Mesendoderm (in vitro differentiated cells): ENCODE results near the gene MED13.

Source experiments
- DNase-seq: peaks from one replicate; pipeline ENCODE4 v3.0.0; 2013
- H2AK5ac ChIP-seq: 2 replicates; pipeline ENCODE4 v1.6.1; 2013; ENCODE audit warnings: low read length, inconsistent platforms
- H2BK120ac ChIP-seq: 2 replicates; pipeline ENCODE4 v1.6.1; 2013; ENCODE audit warnings: low read depth, mild to moderate bottlenecking, low read length, moderate library complexity, mixed read lengths
- H2BK15ac ChIP-seq: replicated peaks from 2 replicates; pipeline ENCODE4 v1.6.1; 2013; ENCODE audit warnings: low read depth, mild to moderate bottlenecking, moderate library complexity
- H2BK5ac ChIP-seq: 2 replicates; pipeline ENCODE4 v1.6.1; 2013; ENCODE audit warnings: low read length, inconsistent platforms
- H3K18ac ChIP-seq: 2 replicates; pipeline ENCODE4 v1.6.1; 2013; ENCODE audit warnings: mild to moderate bottlenecking, low read length, mixed read lengths
- H3K23ac ChIP-seq: one replicate; pipeline ENCODE4 v1.6.1; 2013; ENCODE audit warnings: low read length
- H3K27ac ChIP-seq: 2 replicates; pipeline ENCODE4 v1.5.1; 2013; ENCODE audit warnings: low read depth, mild to moderate bottlenecking, inconsistent platforms, low read length, moderate library complexity
- H3K27me3 ChIP-seq: 2 replicates; pipeline ENCODE4 v1.6.1; 2013; ENCODE audit warnings: low read length, control low read depth, mild to moderate bottlenecking, inconsistent platforms; ENCODE audit not compliant: insufficient read depth, poor library complexity
- H3K36me3 ChIP-seq: 2 replicates; pipeline ENCODE4 v1.6.1; 2013; ENCODE audit warnings: low read length, inconsistent platforms; ENCODE audit not compliant: control insufficient read depth, insufficient read depth
- H3K4ac ChIP-seq: one replicate; pipeline ENCODE4 v1.6.1; 2013; ENCODE audit warnings: low read depth, mild to moderate bottlenecking, low read length, moderate library complexity
- H3K4me1 ChIP-seq: 2 replicates; pipeline ENCODE4 v1.6.1; 2013; ENCODE audit warnings: low read depth, low read length, inconsistent platforms; ENCODE audit not compliant: control insufficient read depth
- H3K4me2 ChIP-seq: 2 replicates; pipeline ENCODE4 v1.6.1; 2013; ENCODE audit warnings: low read length
- H3K4me3 ChIP-seq: 2 replicates; pipeline ENCODE4 v1.5.1; 2013; ENCODE audit warnings: mild to moderate bottlenecking, low read length
- H3K56ac ChIP-seq: one replicate; pipeline ENCODE4 v1.6.1; 2013; ENCODE audit warnings: low read length
- H3K79me1 ChIP-seq: 2 replicates; pipeline ENCODE4 v1.6.1; 2013; ENCODE audit warnings: low read length, inconsistent platforms
- H3K79me2 ChIP-seq: 2 replicates; pipeline ENCODE4 v1.6.1; 2013; ENCODE audit warnings: mild to moderate bottlenecking, low read length; ENCODE audit not compliant: control insufficient read depth, insufficient read depth
- H3K9ac ChIP-seq: 2 replicates; pipeline ENCODE4 v1.6.1; 2013; ENCODE audit warnings: low read length, inconsistent platforms
- H4K5ac ChIP-seq: one replicate; pipeline ENCODE4 v1.6.1; 2013; ENCODE audit warnings: low read length
- H4K8ac ChIP-seq: one replicate; pipeline ENCODE4 v1.6.1; 2013; ENCODE audit warnings: low read depth, mild to moderate bottlenecking, control low read depth, low read length, moderate library complexity
- WGBS: extraction: QIAGEN DNeasy Blood & Tissue Kit; methylation state at CpG from one replicate; pipeline ENCODE4 v1.1.7; 2013; ENCODE audit warnings: low lambda C conversion rate, missing lambda C conversion rate; ENCODE audit not compliant: insufficient coverage; ENCODE audit errors: extremely low coverage; 5-methylcytosine and 5-hydroxymethylcytosine counted together

Gene MED13

GRCh38 chr17:61946359-61946758 is 118.7 kb downstream of the MED13 start:
- H3K18ac ChIP-seq, result no peak overlapping the region
- H3K23ac ChIP-seq, result no peak overlapping the region
- no peak overlapping the region for H3K9ac ChIP-seq
- WGBS, result no CpG with 5 or more reads among the region's 2 CpGs
- H4K5ac ChIP-seq, result no peak overlapping the region
- H3K79me1 ChIP-seq, result no peaks in the 10 kb centered on the region
- no peaks in the 10 kb centered on the region for H3K4me1 ChIP-seq
- H3K36me3 ChIP-seq, result no peaks in the 10 kb centered on the region
- H2BK15ac ChIP-seq, result no peak overlapping the region
- H2BK5ac ChIP-seq, result no peak overlapping the region
- H3K4ac ChIP-seq, result no peak overlapping the region
- H2BK120ac ChIP-seq, result no peak overlapping the region
- H4K8ac ChIP-seq, result no peak overlapping the region
- no peak overlapping the region for H3K4me2 ChIP-seq
- H3K4me3 ChIP-seq, result no peak overlapping the region
- H3K79me2 ChIP-seq, result no peaks in the 10 kb centered on the region
- H3K56ac ChIP-seq, result no peak overlapping the region
- no peaks in the 10 kb centered on the region for H3K27me3 ChIP-seq
- no peak for DNase-seq
- no peak overlapping the region for H3K27ac ChIP-seq
- H2AK5ac ChIP-seq, result no peak overlapping the region

GRCh38 chr17:61943117-61943516 is 122.0 kb downstream of the MED13 start:
- no peak overlapping the region for H3K4ac ChIP-seq
- no peak overlapping the region for H3K4me3 ChIP-seq
- no peaks in the 10 kb centered on the region for H3K4me1 ChIP-seq
- no peak overlapping the region for H3K56ac ChIP-seq
- no peak overlapping the region for H3K9ac ChIP-seq
- no peak overlapping the region for H4K5ac ChIP-seq
- no peaks in the 10 kb centered on the region for H3K36me3 ChIP-seq
- H2BK120ac ChIP-seq, result no peak overlapping the region
- H3K18ac ChIP-seq, result no peak overlapping the region
- H3K4me2 ChIP-seq, result no peak overlapping the region
- WGBS, result no CpG with 5 or more reads among the region's 1 CpG
- no peak overlapping the region for H2AK5ac ChIP-seq
- no peaks in the 10 kb centered on the region for H3K79me1 ChIP-seq
- H3K27ac ChIP-seq, result no peak overlapping the region
- no peak overlapping the region for H3K23ac ChIP-seq
- no peak overlapping the region for H4K8ac ChIP-seq
- no peak overlapping the region for H2BK5ac ChIP-seq
- DNase-seq, result no peak
- H2BK15ac ChIP-seq, result no peak overlapping the region
- no peaks in the 10 kb centered on the region for H3K79me2 ChIP-seq
- H3K27me3 ChIP-seq, result no peaks in the 10 kb centered on the region

GRCh38 chr17:61942085-61942484 is 123.0 kb downstream of the MED13 start:
- Histone ChIP-seq H3K4me2 (no peak overlapping the region), H3K27me3 (no peaks in the 10 kb centered on the region), H2BK120ac (no peak overlapping the region), H3K79me2 (no peaks in the 10 kb centered on the region), H3K4ac (no peak overlapping the region), H4K5ac (no peak overlapping the region), H3K4me1 (no peaks in the 10 kb centered on the region), H2AK5ac (no peak overlapping the region), H3K56ac (no peak overlapping the region), H3K9ac (no peak overlapping the region), H4K8ac (no peak overlapping the region), H2BK15ac (no peak overlapping the region), H3K23ac (no peak overlapping the region), H3K18ac (no peak overlapping the region), H3K27ac (no peak overlapping the region), H2BK5ac (no peak overlapping the region), H3K36me3 (no peaks in the 10 kb centered on the region), H3K79me1 (no peaks in the 10 kb centered on the region), H3K4me3 (no peak overlapping the region)
- no CpG with 5 or more reads among the region's 2 CpGs for WGBS
- DNase-seq, result no peak

GRCh38 chr17:61928101-61928436 is 137.0 kb downstream of the MED13 start:
- H3K79me2 ChIP-seq, result no peaks in the 10 kb centered on the region
- peak overlapping the region; percentile 32 for H3K4me2 ChIP-seq
- H3K36me3 ChIP-seq, result no peaks in the 10 kb centered on the region
- H3K27me3 ChIP-seq, result no peaks in the 10 kb centered on the region
- H3K9ac ChIP-seq, result peak overlapping the region; percentile 57
- no peak overlapping the region for H3K23ac ChIP-seq
- no peak overlapping the region for H2BK15ac ChIP-seq
- H3K27ac ChIP-seq, result no peak overlapping the region
- DNase-seq, result no peak
- H3K4me1 ChIP-seq, result no peaks in the 10 kb centered on the region
- H4K5ac ChIP-seq, result peak overlapping the region; percentile 87
- H2BK5ac ChIP-seq, result no peak overlapping the region
- peak overlapping the region; percentile 81 for H3K56ac ChIP-seq
- no peak overlapping the region for H2BK120ac ChIP-seq
- H2AK5ac ChIP-seq, result no peak overlapping the region
- H4K8ac ChIP-seq, result no peak overlapping the region
- peak overlapping the region; percentile 22 for H3K18ac ChIP-seq
- no peaks in the 10 kb centered on the region for H3K79me1 ChIP-seq
- peak overlapping the region; percentile 31 for H3K4ac ChIP-seq
- no peak overlapping the region for H3K4me3 ChIP-seq
- no CpG with 5 or more reads among the region's 4 CpGs for WGBS

- H3K27ac ChIP-seq, result peak within 1 kb of the TSS; percentile 23
- peak within 1 kb of the TSS; percentile 87 for H4K5ac ChIP-seq
- DNase-seq, result peak; percentile 97
- peak within 1 kb of the TSS; percentile 94 for H3K9ac ChIP-seq
- H3K4me1 ChIP-seq, result no peaks in the 10 kb centered on the region
- no CpG with 5 or more reads among the region's 58 CpGs for WGBS
- H3K27me3 ChIP-seq, result no peaks in the 10 kb centered on the region
- H2BK5ac ChIP-seq, result peak within 1 kb of the TSS; percentile 11
- peak within 1 kb of the TSS; percentile 32 for H3K4me2 ChIP-seq
- H3K23ac ChIP-seq, result no peak within 1 kb of the TSS
- H3K56ac ChIP-seq, result peak within 1 kb of the TSS; percentile 96
- H3K18ac ChIP-seq, result peak within 1 kb of the TSS; percentile 22
- peak within 1 kb of the TSS; percentile 84 for H3K4me3 ChIP-seq
- no peak within 1 kb of the TSS for H2BK15ac ChIP-seq
- no peak within 1 kb of the TSS for H4K8ac ChIP-seq
- H3K79me2 ChIP-seq, result no peaks in the 10 kb centered on the region
- no peaks in the 10 kb centered on the region for H3K79me1 ChIP-seq
- H3K36me3 ChIP-seq, result no peaks in the 10 kb centered on the region
- H2AK5ac ChIP-seq, result no peak within 1 kb of the TSS
- peak within 1 kb of the TSS; percentile 82 for H3K4ac ChIP-seq
- no peak within 1 kb of the TSS for H2BK120ac ChIP-seq
Measured at GRCh38 chr17:61927208-61928100, 137.6 kb downstream of the MED13 start, which contains the start of gene INTS2. TSS of gene INTS2 (minus strand) at chr17:61927982. CDS start at chr17:61926644, 1,338 bp downstream.
